ENCODE measurements around the gene CD93.

DNA sequence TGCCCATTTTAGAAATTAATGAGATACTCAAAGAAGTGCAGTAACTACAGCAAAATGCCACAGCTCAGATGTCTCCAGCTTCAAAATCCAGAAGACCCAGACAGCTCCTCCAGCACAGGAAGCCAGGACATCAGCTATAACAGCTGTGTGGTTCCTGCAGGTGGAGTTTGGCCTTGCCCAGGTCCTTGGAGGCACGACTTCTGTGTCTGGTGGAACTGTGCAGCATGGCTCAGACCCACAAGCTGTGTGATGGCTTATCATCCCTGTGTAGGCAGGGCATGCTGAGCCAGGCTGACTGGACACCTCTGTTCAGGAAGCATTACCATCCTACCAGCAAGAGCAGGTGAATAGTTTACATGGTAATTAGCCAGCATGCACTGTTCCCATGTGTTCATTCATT is 26.5 kb upstream of the CD93 start:
- TF ChIP-seq, protein P1, sequence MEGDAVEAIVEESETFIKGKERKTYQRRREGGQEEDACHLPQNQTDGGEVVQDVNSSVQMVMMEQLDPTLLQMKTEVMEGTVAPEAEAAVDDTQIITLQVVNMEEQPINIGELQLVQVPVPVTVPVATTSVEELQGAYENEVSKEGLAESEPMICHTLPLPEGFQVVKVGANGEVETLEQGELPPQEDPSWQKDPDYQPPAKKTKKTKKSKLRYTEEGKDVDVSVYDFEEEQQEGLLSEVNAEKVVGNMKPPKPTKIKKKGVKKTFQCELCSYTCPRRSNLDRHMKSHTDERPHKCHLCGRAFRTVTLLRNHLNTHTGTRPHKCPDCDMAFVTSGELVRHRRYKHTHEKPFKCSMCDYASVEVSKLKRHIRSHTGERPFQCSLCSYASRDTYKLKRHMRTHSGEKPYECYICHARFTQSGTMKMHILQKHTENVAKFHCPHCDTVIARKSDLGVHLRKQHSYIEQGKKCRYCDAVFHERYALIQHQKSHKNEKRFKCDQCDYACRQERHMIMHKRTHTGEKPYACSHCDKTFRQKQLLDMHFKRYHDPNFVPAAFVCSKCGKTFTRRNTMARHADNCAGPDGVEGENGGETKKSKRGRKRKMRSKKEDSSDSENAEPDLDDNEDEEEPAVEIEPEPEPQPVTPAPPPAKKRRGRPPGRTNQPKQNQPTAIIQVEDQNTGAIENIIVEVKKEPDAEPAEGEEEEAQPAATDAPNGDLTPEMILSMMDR (IDR thresholded peaks at IDR 0.05; ENCODE audit: low read depth, low read length) = no peak
- TF ChIP-seq EZH2phosphoT487 (IDR thresholded peaks at IDR 0.05; ENCODE audit: low read depth) = no peak

Measured in OCI-LY3 (cell line).